DND-41 (cell line): ENCODE measurements around the gene MBD2.

Experiments used
- CTCF ChIP-seq: IDR thresholded peaks from 2 replicates; pipeline ENCODE4 v1.5.1; 2012; ENCODE audit warnings: borderline replicate concordance, low read length, moderate library complexity, mild to moderate bottlenecking; ENCODE audit not compliant: poor library complexity, severe bottlenecking; ENCODE audit errors: extremely low read depth
- EZH2 ChIP-seq: IDR thresholded peaks from 3 replicates; pipeline ENCODE4 v1.6.1; 2012; ENCODE audit warnings: borderline replicate concordance, low read depth, mild to moderate bottlenecking, moderate library complexity, low read length, inconsistent platforms; ENCODE audit not compliant: severe bottlenecking

DNA sequence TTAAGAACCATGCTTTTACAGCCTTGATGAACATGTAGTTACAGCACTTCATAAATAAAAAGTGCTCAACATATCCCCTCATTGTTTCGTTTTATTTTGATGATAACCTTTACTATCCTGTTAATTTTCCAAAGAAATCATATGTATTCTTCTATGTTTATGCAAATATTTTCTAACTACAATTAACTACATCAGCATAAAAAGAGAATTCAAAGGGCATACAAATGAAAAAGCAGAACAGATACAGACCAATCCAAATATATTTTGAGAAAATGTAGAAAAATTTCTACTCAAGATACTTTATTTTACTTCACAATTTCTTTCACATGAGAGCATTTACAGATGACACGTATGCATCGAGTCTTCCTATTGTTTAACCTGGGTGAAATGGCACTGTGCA lies 69.1 kb downstream of the MBD2 start:
- TF ChIP-seq CTCF = no peak
- no peak for TF ChIP-seq EZH2
